H9 (cell line): Measurements from ENCODE around the gene ANKRD29. TPM values are rescaled to one million over a fixed set of nuclear protein-coding genes. Genes with fewer than 3 reads are reported as not detected.

Experiments
- DNase-seq: peaks from one replicate; pipeline ENCODE4 v3.0.0-alpha.2; 2017
- H2AFZ ChIP-seq: one replicate; pipeline ENCODE4 v1.6.1; 2013; ENCODE audit warnings: mild to moderate bottlenecking, low read length, control low read depth, moderate library complexity
- H2AK5ac ChIP-seq: 2 replicates; pipeline ENCODE4 v1.6.1; 2013; ENCODE audit warnings: low read length, control low read depth, mixed read lengths; ENCODE audit not compliant: insufficient read length
- H2BK120ac ChIP-seq: one replicate; pipeline ENCODE4 v1.6.1; 2013; ENCODE audit warnings: low read depth, mild to moderate bottlenecking, low read length, control low read depth, inconsistent platforms; ENCODE audit not compliant: poor library complexity, severe bottlenecking
- H2BK12ac ChIP-seq: 2 replicates; pipeline ENCODE4 v1.6.1; 2013; ENCODE audit warnings: low read length, control low read depth, mixed read lengths, low read depth; ENCODE audit not compliant: insufficient read length
- H2BK15ac ChIP-seq: 2 replicates; pipeline ENCODE4 v1.6.1; 2013; ENCODE audit warnings: low read depth, low read length, control low read depth
- H2BK20ac ChIP-seq: one replicate; pipeline ENCODE4 v1.6.1; 2013; ENCODE audit warnings: low read depth, mild to moderate bottlenecking, low read length, control low read depth, inconsistent platforms; ENCODE audit not compliant: poor library complexity, severe bottlenecking
- H2BK5ac ChIP-seq: 2 replicates; pipeline ENCODE4 v1.6.1; 2013; ENCODE audit warnings: low read length, control low read depth, mixed read lengths; ENCODE audit not compliant: insufficient read length
- H3K14ac ChIP-seq: 2 replicates; pipeline ENCODE4 v1.6.1; 2013; ENCODE audit warnings: low read length, control low read depth; ENCODE audit not compliant: insufficient read depth
- H3K18ac ChIP-seq: 2 replicates; pipeline ENCODE4 v1.6.1; 2013; ENCODE audit warnings: low read depth, mild to moderate bottlenecking, mixed read lengths, low read length, control low read depth; ENCODE audit not compliant: insufficient read length
- H3K23ac ChIP-seq: 2 replicates; pipeline ENCODE4 v1.6.1; 2013; ENCODE audit warnings: low read length, control low read depth, mixed read lengths, low read depth; ENCODE audit not compliant: insufficient read length
- H3K23me2 ChIP-seq: 2 replicates; pipeline ENCODE4 v1.6.1; 2013; ENCODE audit warnings: low read depth, mild to moderate bottlenecking, mixed read lengths, low read length, control low read depth; ENCODE audit not compliant: insufficient read length, poor library complexity, severe bottlenecking
- H3K27ac ChIP-seq: 2 replicates; pipeline ENCODE4 v1.5.1; 2013; ENCODE audit warnings: low read length, control low read depth, mixed read lengths, low read depth; ENCODE audit not compliant: insufficient read length
- H3K27me3 ChIP-seq: 2 replicates; pipeline ENCODE4 v1.6.1; 2013; ENCODE audit warnings: low read length, control low read depth, inconsistent platforms; ENCODE audit not compliant: insufficient read depth
- H3K4ac ChIP-seq: 2 replicates; pipeline ENCODE4 v1.6.1; 2013; ENCODE audit warnings: low read depth, mild to moderate bottlenecking, control low read depth, inconsistent platforms, low read length, moderate library complexity
- H3K4me1 ChIP-seq: 2 replicates; pipeline ENCODE4 v1.6.1; 2013; ENCODE audit warnings: low read length, control low read depth, inconsistent platforms; ENCODE audit not compliant: insufficient read depth
- H3K4me2 ChIP-seq: 2 replicates; pipeline ENCODE4 v1.6.1; 2013; ENCODE audit warnings: low read length, control low read depth, mixed read lengths; ENCODE audit not compliant: insufficient read length, insufficient read depth
- H3K56ac ChIP-seq: 2 replicates; pipeline ENCODE4 v1.6.1; 2013; ENCODE audit warnings: low read depth, mild to moderate bottlenecking, mixed read lengths, low read length, control low read depth; ENCODE audit not compliant: insufficient read length
- H3K79me1 ChIP-seq: 2 replicates; pipeline ENCODE4 v1.6.1; 2013; ENCODE audit warnings: low read depth, mild to moderate bottlenecking, moderate library complexity, low read length, control low read depth, inconsistent platforms; ENCODE audit not compliant: insufficient read depth, poor library complexity, severe bottlenecking
- H3K79me2 ChIP-seq: 2 replicates; pipeline ENCODE4 v1.6.1; 2013; ENCODE audit warnings: low read length, control low read depth, inconsistent platforms; ENCODE audit not compliant: insufficient read depth
- H3K9ac ChIP-seq: 2 replicates; pipeline ENCODE4 v1.6.1; 2013; ENCODE audit warnings: low read length, control low read depth, mixed read lengths; ENCODE audit not compliant: insufficient read length; ENCODE audit errors: extremely low read depth
- H3K9me3 ChIP-seq: one replicate; pipeline ENCODE4 v1.6.1; 2013; ENCODE audit warnings: low read depth, low read length, inconsistent platforms; ENCODE audit not compliant: control insufficient read depth
- H3T11ph ChIP-seq: one replicate; pipeline ENCODE4 v1.6.1; 2013; ENCODE audit warnings: mild to moderate bottlenecking, low read length, control low read depth, inconsistent platforms
- H4K20me1 ChIP-seq: one replicate; pipeline ENCODE4 v1.6.1; 2013; ENCODE audit not compliant: control insufficient read depth, insufficient read length, insufficient read depth
- H4K5ac ChIP-seq: 2 replicates; pipeline ENCODE4 v1.6.1; 2013; ENCODE audit warnings: low read depth, mild to moderate bottlenecking, mixed read lengths, low read length, control low read depth; ENCODE audit not compliant: insufficient read length
- H4K8ac ChIP-seq: replicated peaks from 2 replicates; pipeline ENCODE4 v1.6.1; 2013; ENCODE audit warnings: low read length, control low read depth, mixed read lengths, low read depth; ENCODE audit not compliant: insufficient read length
- H4K91ac ChIP-seq: 2 replicates; pipeline ENCODE4 v1.6.1; 2013; ENCODE audit warnings: low read depth, mild to moderate bottlenecking, moderate library complexity, mixed read lengths, low read length, control low read depth; ENCODE audit not compliant: insufficient read length
- H3K27ac Mint-ChIP-seq, 3 experiments: 2 replicates in 2 of 3; 3 replicates in 1 of 3; pipeline ENCODE4 v1.8.0; 2020 to 2021; ENCODE audit warnings: mixed read lengths in 3 of 3, mild to moderate bottlenecking in 1 of 3, moderate library complexity in 1 of 3
- H3K27me3 Mint-ChIP-seq: 2 replicates; pipeline ENCODE4 v1.8.0; 2021; ENCODE audit warnings: low read depth, mild to moderate bottlenecking, moderate library complexity, mixed read lengths
- H3K36me3 Mint-ChIP-seq, 3 experiments: 2 replicates in 2 of 3; 3 replicates in 1 of 3; pipeline ENCODE4 v1.8.0; 2020 to 2021; ENCODE audit warnings: low read depth in 3 of 3, mixed read lengths in 3 of 3; ENCODE audit not compliant: insufficient read depth in 1 of 3
- H3K4me1 Mint-ChIP-seq, 2 experiments: 2 replicates each; pipeline ENCODE4 v1.8.0; 2020; ENCODE audit warnings: mixed read lengths in 2 of 2
- H3K4me3 Mint-ChIP-seq, 2 experiments: 2 replicates in 1 of 2; 3 replicates in 1 of 2; pipeline ENCODE4 v1.8.0; 2020 to 2021; ENCODE audit warnings: mild to moderate bottlenecking in 2 of 2, mixed read lengths in 2 of 2, moderate library complexity in 1 of 2
- H3K9me3 Mint-ChIP-seq, 2 experiments: 2 replicates in 1 of 2; 3 replicates in 1 of 2; pipeline ENCODE4 v1.8.0; 2020; ENCODE audit warnings: mild to moderate bottlenecking in 2 of 2, mixed read lengths in 2 of 2, moderate library complexity in 1 of 2
- CTCF ChIP-seq: fragments of 200-600 bp; sonication (generic); conservative IDR thresholded peaks from 3 replicates; pipeline ENCODE4 v1.8.0; 2021; ENCODE audit warnings: antibody characterized with exemption, mild to moderate bottlenecking
- WGBS: extraction: QIAGEN DNeasy Blood & Tissue Kit; methylation state at CpG from one replicate; pipeline ENCODE4 v1.1.7; 2013; ENCODE audit warnings: missing lambda C conversion rate, low lambda C conversion rate, mixed read lengths; ENCODE audit not compliant: insufficient read length; ENCODE audit errors: extremely low coverage; 5-methylcytosine and 5-hydroxymethylcytosine counted together
- total RNA-seq: library from RNA; stranded (reverse); gene quantifications from 2 replicates; pipeline ENCODE4 v1.2.1, GENCODE V29; 2021

The ANKRD29 gene
- total RNA-seq, 1 experiment from 2014 or later = 2.1 TPM

DNA sequence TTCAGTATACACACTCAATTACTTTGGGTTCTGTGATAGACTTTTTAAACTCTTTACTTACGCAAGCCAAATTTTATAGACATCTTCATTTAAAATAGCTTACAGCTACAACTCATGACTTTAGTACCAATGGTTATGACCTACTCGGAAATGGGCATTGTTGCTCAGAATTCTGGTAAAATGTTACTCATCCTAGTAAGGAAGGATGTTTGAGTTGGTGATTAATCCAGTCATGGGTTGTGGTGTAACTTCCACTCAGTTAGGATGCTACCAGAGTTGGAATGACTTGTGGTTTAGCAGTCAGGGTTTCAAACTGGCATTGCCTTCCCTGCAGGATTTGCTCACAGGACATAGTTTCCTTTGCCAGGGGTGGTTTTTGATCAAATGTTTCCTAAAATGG lies 69.0 kb downstream of the ANKRD29 start:
- H3K27me3 Mint-ChIP-seq = no peaks in the 10 kb centered on the region
- Histone ChIP-seq H3K14ac (no peak overlapping the region), H2AK5ac (no peak overlapping the region), H2BK12ac (no peak overlapping the region), H3K9me3 (no peaks in the 10 kb centered on the region), H3K9ac (no peak overlapping the region), H3K18ac (no peak overlapping the region), H3K79me1 (no peaks in the 10 kb centered on the region), H3K4me1 (no peaks in the 10 kb centered on the region), H2BK5ac (no peak overlapping the region), H3T11ph (no peak overlapping the region), H3K4me2 (no peak overlapping the region), H2BK120ac (no peak overlapping the region), H3K23ac (no peak overlapping the region), H3K79me2 (no peaks in the 10 kb centered on the region), H3K27ac (no peak overlapping the region), H2AFZ (no peak overlapping the region), H2BK20ac (no peak overlapping the region), H3K27me3 (no peaks in the 10 kb centered on the region), H4K5ac (no peak overlapping the region), H4K91ac (no peak overlapping the region), H3K23me2 (no peaks in the 10 kb centered on the region), H4K20me1 (no peaks in the 10 kb centered on the region), H3K56ac (no peak overlapping the region), H2BK15ac (no peak overlapping the region), H4K8ac (no peak overlapping the region), H3K4ac (no peak overlapping the region)
- H3K4me3 Mint-ChIP-seq = no peak overlapping the region
- no CpG with 5 or more reads among the region's 2 CpGs for WGBS
- peaks cover 0 to 8% of the 10 kb centered on the region in 2 experiments; a peak in 1 of 4 replicates for H3K4me1 Mint-ChIP-seq
- H3K27ac Mint-ChIP-seq = no peak overlapping the region
- DNase-seq = no peak
- no peaks in the 10 kb centered on the region for H3K9me3 Mint-ChIP-seq
- no peak for TF ChIP-seq CTCF
- H3K36me3 Mint-ChIP-seq = no peaks in the 10 kb centered on the region
